Epithelial cell of proximal tubule (primary cell): Measurements from ENCODE around the gene MORF4L2. TPM values are rescaled to one million over a fixed set of nuclear protein-coding genes. Genes with fewer than 3 reads are reported as not detected.
A peak's percentile ranks its signal among the peaks of the same experiment; 100 is the strongest.

Experiments used
- DNase-seq: peaks from one replicate; pipeline ENCODE4 v3.0.0-alpha.2; 2011; ENCODE audit warnings: low read depth
- H3K4me3 ChIP-seq: 2 replicates; pipeline ENCODE4 v1.5.1; 2011; ENCODE audit warnings: low read depth, mild to moderate bottlenecking, low read length
- CTCF ChIP-seq: conservative IDR thresholded peaks from 2 replicates; pipeline ENCODE4 v1.5.1; 2012; ENCODE audit warnings: low read depth, mild to moderate bottlenecking, low read length
- total RNA-seq: library from RNA; depleted of rRNA; stranded (reverse); fragments of >200 nt; gene quantifications from 2 replicates; pipeline ENCODE4 v1.2.3, GENCODE V29; 2015

The MORF4L2 gene
- total RNA-seq, 1 donor from 2014 or later = 369 TPM

GRCh38 chrX:103727115-103727514, 40.6 kb upstream of the MORF4L2 start:
- H3K4me3 ChIP-seq = no peak overlapping the region
- DNase-seq = no peak
- TF ChIP-seq CTCF = no peak

GRCh38 chrX:103726477-103726876, 40.0 kb upstream of the MORF4L2 start:
- no peak overlapping the region for H3K4me3 ChIP-seq
- no peak for DNase-seq
- TF ChIP-seq CTCF = no peak

GRCh38 chrX:103722505-103722904, 36.0 kb upstream of the MORF4L2 start:
- DNase-seq = no peak
- TF ChIP-seq CTCF = no peak
- no peak overlapping the region for H3K4me3 ChIP-seq

- TF ChIP-seq CTCF = no peak
- no peak overlapping the region for H3K4me3 ChIP-seq
- no peak for DNase-seq
Observed at GRCh38 chrX:103718120-103718519, 31.6 kb upstream of the MORF4L2 start.

GRCh38 chrX:103716962-103717361, 30.5 kb upstream of the MORF4L2 start:
- DNase-seq = peak; percentile 33
- no peak for TF ChIP-seq CTCF
- no peak overlapping the region for H3K4me3 ChIP-seq

GRCh38 chrX:103710609-103711008, 24.1 kb upstream of the MORF4L2 start, which contains the start of gene TMEM31:
TSS of gene TMEM31 (plus strand) at chrX:103710909. CDS start at chrX:103712259, 1,350 bp downstream.
- no peak for TF ChIP-seq CTCF
- H3K4me3 ChIP-seq = no peak within 1 kb of the TSS
- no peak for DNase-seq

- DNase-seq = no peak
- no peak overlapping the region for H3K4me3 ChIP-seq
- no peak for TF ChIP-seq CTCF
Observed at GRCh38 chrX:103704863-103705262, 18.4 kb upstream of the MORF4L2 start.
